Measurements from ENCODE around the gene CENPQ.

CENPQ gene

GRCh38 chr6:49506569-49507111 lies 43.5 kb downstream of the CENPQ start:
- no peak for DNase-seq

GRCh38 chr6:49509342-49509741 lies 46.2 kb downstream of the CENPQ start:
- DNase-seq = no peak

GRCh38 chr6:49513153-49513989 lies 50.2 kb downstream of the CENPQ start:
- DNase-seq = no peak

GRCh38 chr6:49514571-49515484 lies 51.7 kb downstream of the CENPQ start:
- no peak for DNase-seq

GRCh38 chr6:49515485-49516146 lies 52.4 kb downstream of the CENPQ start:
- DNase-seq = no peak

GRCh38 chr6:49516147-49516505 lies 53.0 kb downstream of the CENPQ start:
- no peak for DNase-seq

GRCh38 chr6:49517919-49518318 lies 54.7 kb downstream of the CENPQ start:
- DNase-seq = no peak

GRCh38 chr6:49519660-49520059 lies 56.5 kb downstream of the CENPQ start:
- DNase-seq = no peak

- no peak for DNase-seq
Observed at GRCh38 chr6:49522710-49523593, 59.8 kb downstream of the CENPQ start.

GRCh38 chr6:49523901-49524300 lies 60.7 kb downstream of the CENPQ start:
- DNase-seq = no peak

- no peak for DNase-seq
Observed at GRCh38 chr6:49524541-49524940, 61.4 kb downstream of the CENPQ start.

- DNase-seq = no peak
Observed at GRCh38 chr6:49526598-49526997, 63.4 kb downstream of the CENPQ start.

- no peak for DNase-seq
Observed at GRCh38 chr6:49527320-49527719, 64.2 kb downstream of the CENPQ start.

GRCh38 chr6:49528571-49528970 lies 65.4 kb downstream of the CENPQ start:
- DNase-seq = no peak

- no peak for DNase-seq
Observed at GRCh38 chr6:49530141-49530776, 67.1 kb downstream of the CENPQ start.

GRCh38 chr6:49531774-49532569 lies 68.8 kb downstream of the CENPQ start:
- DNase-seq = no peak

- DNase-seq = no peak
Observed at GRCh38 chr6:49535795-49536194, 72.6 kb downstream of the CENPQ start.

- no peak for DNase-seq
Observed at GRCh38 chr6:49539102-49539501, 75.9 kb downstream of the CENPQ start.

GRCh38 chr6:49540614-49541013 lies 77.4 kb downstream of the CENPQ start:
- no peak for DNase-seq

GRCh38 chr6:49541210-49541724 lies 78.1 kb downstream of the CENPQ start:
- DNase-seq = no peak

Measured in activated CD8-positive, alpha-beta memory T cell treated with anti-CD3 and anti-CD28 coated beads for 24 hours (primary cell).